H1 (cell line): ENCODE results near the gene GBA2.

Experiments used
- POLR2A ChIP-seq, 2 experiments: IDR thresholded peaks; 1 replicate in 1 of 2; 2 replicates in 1 of 2; pipeline ENCODE4 v1.6.1; 2011; ENCODE audit warnings: low read depth in 2 of 2, low read length in 2 of 2, mild to moderate bottlenecking in 2 of 2; ENCODE audit errors: control extremely low read depth in 1 of 2
- POLR2AphosphoS5 ChIP-seq: IDR thresholded peaks from 2 replicates; pipeline ENCODE4 v1.6.1; 2011; ENCODE audit warnings: low read depth, low read length
- ZNF274 ChIP-seq: IDR thresholded peaks from 2 replicates; pipeline ENCODE4 v1.7.0; 2012; ENCODE audit warnings: low read length, borderline replicate concordance; ENCODE audit errors: extremely low read depth
- TF ChIP-seq, protein P1 (sequence below), 3 experiments: IDR thresholded peaks; 1 replicate in 2 of 3; 2 replicates in 1 of 3; pipeline versions ENCODE4 v1.5.1 to v1.6.1; 2011; ENCODE audit warnings: low read length in 3 of 3, mild to moderate bottlenecking in 3 of 3, inconsistent platforms in 2 of 3, low read depth in 1 of 3, moderate library complexity in 1 of 3; ENCODE audit not compliant: insufficient read depth in 1 of 3; ENCODE audit errors: control extremely low read depth in 1 of 3

DNA sequence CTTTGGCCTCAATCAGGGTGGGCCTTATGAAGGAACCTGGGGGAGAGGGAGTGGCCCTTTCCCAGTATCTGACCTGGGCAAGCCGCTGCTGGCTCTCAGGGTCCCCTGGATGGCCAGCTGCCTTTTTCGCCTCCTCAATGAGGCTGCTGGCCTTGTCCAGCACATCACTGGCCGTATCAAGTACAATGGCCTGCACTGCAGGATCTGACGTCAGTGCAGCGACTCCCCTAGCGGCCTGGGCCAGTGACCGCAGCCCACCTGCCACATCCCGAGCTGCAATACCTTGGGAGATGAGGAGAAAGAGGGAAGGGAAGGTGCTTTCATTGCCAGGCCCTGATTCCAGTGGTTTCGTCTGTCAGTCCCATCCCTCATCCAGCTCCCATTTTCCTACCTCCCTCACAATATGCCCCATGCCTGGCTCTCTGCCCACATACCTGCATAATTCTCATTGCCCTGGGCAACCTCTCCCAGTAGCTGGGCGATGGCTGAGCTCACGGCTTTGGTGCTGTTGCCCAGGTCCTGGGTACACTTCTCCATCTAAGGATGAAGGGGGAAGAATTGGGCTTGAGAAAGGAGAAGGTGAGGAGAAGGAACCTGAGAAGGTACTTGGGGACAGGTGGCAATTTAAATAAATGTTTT is 36.1 kb downstream of the GBA2 start:
- TF ChIP-seq, protein P1, sequence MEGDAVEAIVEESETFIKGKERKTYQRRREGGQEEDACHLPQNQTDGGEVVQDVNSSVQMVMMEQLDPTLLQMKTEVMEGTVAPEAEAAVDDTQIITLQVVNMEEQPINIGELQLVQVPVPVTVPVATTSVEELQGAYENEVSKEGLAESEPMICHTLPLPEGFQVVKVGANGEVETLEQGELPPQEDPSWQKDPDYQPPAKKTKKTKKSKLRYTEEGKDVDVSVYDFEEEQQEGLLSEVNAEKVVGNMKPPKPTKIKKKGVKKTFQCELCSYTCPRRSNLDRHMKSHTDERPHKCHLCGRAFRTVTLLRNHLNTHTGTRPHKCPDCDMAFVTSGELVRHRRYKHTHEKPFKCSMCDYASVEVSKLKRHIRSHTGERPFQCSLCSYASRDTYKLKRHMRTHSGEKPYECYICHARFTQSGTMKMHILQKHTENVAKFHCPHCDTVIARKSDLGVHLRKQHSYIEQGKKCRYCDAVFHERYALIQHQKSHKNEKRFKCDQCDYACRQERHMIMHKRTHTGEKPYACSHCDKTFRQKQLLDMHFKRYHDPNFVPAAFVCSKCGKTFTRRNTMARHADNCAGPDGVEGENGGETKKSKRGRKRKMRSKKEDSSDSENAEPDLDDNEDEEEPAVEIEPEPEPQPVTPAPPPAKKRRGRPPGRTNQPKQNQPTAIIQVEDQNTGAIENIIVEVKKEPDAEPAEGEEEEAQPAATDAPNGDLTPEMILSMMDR (IDR thresholded peaks at IDR 0.05; ENCODE audit: control extremely low read depth in 1 of 3, insufficient read depth in 1 of 3, low read depth in 1 of 3, low read length in 3 of 3) = peak in 2 of 3 experiments; percentile 39 to 45; a peak in 3 of 4 replicates
- TF ChIP-seq POLR2A (IDR thresholded peaks at IDR 0.05; ENCODE audit: control extremely low read depth in 1 of 2, low read depth in 2 of 2, low read length in 2 of 2) (no peak), POLR2AphosphoS5 (no peak), ZNF274 (no peak)
